NT2/D1 (cell line): Measurements from ENCODE around the gene OLFM4.

Experiments used
- SUZ12 ChIP-seq: IDR thresholded peaks from 2 replicates; pipeline ENCODE4 v1.6.1; 2011; ENCODE audit not compliant: insufficient read length, insufficient read depth; ENCODE audit errors: extremely low read depth
- ZNF274 ChIP-seq: IDR thresholded peaks from 2 replicates; pipeline ENCODE4 v1.6.1; 2011; ENCODE audit warnings: mild to moderate bottlenecking, low read depth, low read length

DNA sequence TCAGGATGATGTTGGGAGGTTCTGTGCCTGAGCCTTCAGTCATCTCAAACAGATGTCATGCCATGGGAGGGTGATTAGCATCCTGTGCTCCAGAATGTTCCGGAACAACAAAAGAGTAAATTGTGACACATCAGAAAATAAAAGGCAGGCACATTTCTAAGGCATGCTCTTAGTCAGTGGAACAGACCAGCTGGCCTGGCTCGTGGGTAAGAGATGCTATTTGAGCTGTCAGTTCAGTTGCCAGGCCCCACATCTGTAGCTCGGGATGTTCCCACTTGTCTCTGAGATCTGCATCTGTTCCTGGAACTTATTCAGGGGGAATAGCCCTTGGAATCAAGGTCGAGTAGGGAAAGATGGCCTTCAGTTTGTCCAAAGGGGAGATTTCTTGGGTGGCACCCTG lies 26.0 kb downstream of the OLFM4 start:
- no peak for TF ChIP-seq ZNF274
- TF ChIP-seq SUZ12: no peak
